Tibial nerve (tissue), 4 donors: ENCODE data around the gene RAET1L.

ENCODE experiments used
- CTCF ChIP-seq, 5 experiments: fragments of 200-600 bp in 3 of 5; fragments of 450-650 bp in 2 of 5; sonication (generic) in 3 of 5; IDR thresholded peaks; one replicate each; pipeline ENCODE4 v1.5.1; 2016 to 2019; ENCODE audit warnings: antibody characterized with exemption in 5 of 5, mild to moderate bottlenecking in 3 of 5, moderate library complexity in 2 of 5
- EP300 ChIP-seq, 2 donors: sonication (generic); formaldehyde crosslinking; IDR thresholded peaks; one replicate each; pipeline ENCODE4 v1.6.1; 2017; ENCODE audit warnings: antibody characterized with exemption in 2 of 2, mild to moderate bottlenecking in 1 of 2
- POLR2A ChIP-seq, 2 donors: fragments of 450-650 bp; IDR thresholded peaks; one replicate each; pipeline ENCODE4 v1.6.1; 2017; ENCODE audit warnings: antibody characterized with exemption in 2 of 2, mild to moderate bottlenecking in 2 of 2, moderate library complexity in 2 of 2

DNA sequence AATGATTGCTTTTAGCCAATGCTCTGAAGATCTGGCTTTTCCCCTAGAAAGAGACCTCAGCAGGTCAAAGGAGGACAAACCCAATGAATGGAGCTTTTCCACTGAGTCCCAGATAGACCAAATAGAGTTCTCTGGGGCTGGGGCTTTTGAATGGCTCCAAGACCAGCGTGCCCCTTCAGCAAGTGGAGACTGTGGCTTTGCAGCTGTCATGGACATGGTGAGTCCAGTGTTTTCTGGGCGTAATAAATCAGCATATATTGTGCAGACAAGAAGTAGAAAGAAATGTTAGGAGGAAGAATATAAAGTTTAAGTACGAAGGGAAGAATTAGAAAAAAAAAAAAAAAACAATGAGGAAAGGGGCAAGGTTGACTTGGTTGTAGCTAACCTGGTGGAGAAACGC is 33.5 kb downstream of the RAET1L start:
- TF ChIP-seq EP300 (IDR thresholded peaks at IDR 0.05) (no peak), CTCF (IDR thresholded peaks at IDR 0.05) (no peak), POLR2A (IDR thresholded peaks at IDR 0.05) (no peak)
